ENCODE measurements around the gene SMC4. TPM values are rescaled to one million over a fixed set of nuclear protein-coding genes. Genes with fewer than 3 reads are reported as not detected.

The SMC4 gene
- total and polyA plus RNA-seq, 10 of the 15 experiments (the other 5 are each of a cell fraction or from before 2014, with no cell fraction given): 75.6 to 288 (median 136) TPM

DNA sequence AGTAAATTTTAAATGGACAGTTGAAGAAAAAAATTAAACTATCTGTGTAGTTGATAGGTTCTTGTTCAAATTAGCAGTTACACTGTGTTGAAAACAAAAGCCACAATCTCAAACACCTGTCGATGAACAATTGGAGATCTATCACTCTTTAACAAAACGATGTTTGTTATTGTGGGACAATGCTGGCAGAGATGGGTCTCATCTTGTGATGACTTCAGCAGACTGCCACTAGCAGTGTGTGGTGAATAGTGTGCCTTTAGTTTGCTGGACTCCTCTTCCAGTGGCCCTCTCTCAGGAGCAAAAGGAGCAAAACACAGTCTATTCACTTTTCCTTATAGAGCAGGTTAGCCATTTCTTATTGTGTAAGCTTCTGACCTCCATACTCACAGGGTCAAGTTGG lies 64.9 kb downstream of the SMC4 start:
- Histone ChIP-seq H3K36me3 (ENCODE audit: control insufficient read depth in 2 of 2, insufficient read depth in 2 of 2, low read length in 1 of 2) (no peaks in the 10 kb centered on the region), H3K4me3 (no peak overlapping the region), H3K9ac (ENCODE audit: control insufficient read depth, insufficient read depth, low read length) (no peak overlapping the region), H3K4me2 (ENCODE audit: control insufficient read depth, insufficient read depth) (no peak overlapping the region), H4K20me1 (ENCODE audit: control insufficient read depth, insufficient read depth) (no peaks in the 10 kb centered on the region), H3K27me3 (replicated peaks in 1 of 2; ENCODE audit: control insufficient read depth in 2 of 2, insufficient read depth in 2 of 2, low read length in 1 of 2) (no peaks in the 10 kb centered on the region; a peak in 1 of 4 replicates), H3K9me3 (replicated peaks; ENCODE audit: control insufficient read depth, insufficient read depth, low read length) (no peaks in the 10 kb centered on the region; the same call in 2 of the 3 replicates), H3K4me1 (ENCODE audit: control insufficient read depth, insufficient read depth, low read length) (no peaks in the 10 kb centered on the region), H2AFZ (ENCODE audit: control insufficient read depth, low read depth, low read length) (no peak overlapping the region), H3K79me2 (ENCODE audit: control insufficient read depth, insufficient read depth, low read length) (no peaks in the 10 kb centered on the region), H3K27ac (ENCODE audit: control insufficient read depth, insufficient read depth) (no peak overlapping the region)
- FAIRE-seq (no peak), ATAC-seq (no peak), DNase-seq (ENCODE audit: low read depth, low spot score) (no peak)
- BruUV-seq (replicated peaks): no TSS peak
- ChIA-PET RAD21 (ENCODE audit: unreplicated experiment) (no interaction called here), SMC1A (ENCODE audit: uncharacterized antibody, unreplicated experiment) (interaction anchor here (0.7 to 1.4 kb wide), 2 partner anchors 14 to 55 kb away, joined by 3 to 5 read pairs; no protein-coding TSS in a partner anchor), POLR2A (no interaction called here), CTCF (interaction anchor here (1.0 kb wide), 2 partner anchors 32 to 78 kb away, joined by 3 read pairs; no protein-coding TSS in a partner anchor)
- intact Hi-C loops (cut with micrococcal nuclease; ENCODE audit: unreplicated experiment) (no loop called here), in situ Hi-C loops (cut with MboI) (no loop called here)
- WGBS (ENCODE audit: insufficient coverage, insufficient replicate concordance, low lambda C conversion rate, missing lambda C conversion rate): 41% methylated on average over 2 of the region's 2 CpGs
- no peak for TF ChIP-seq TBL1XR1 (IDR thresholded peaks at IDR 0.05; ENCODE audit: low read depth, low read length)
- TF ChIP-seq RAD21 (IDR thresholded peaks at IDR 0.05; ENCODE audit: insufficient read depth, low read depth, low read length): no peak
- TF ChIP-seq CBX5 (IDR thresholded peaks at IDR 0.05; ENCODE audit: low read depth): no peak
- no peak for TF ChIP-seq HDGF (IDR thresholded peaks at IDR 0.05)
- TF ChIP-seq BHLHE40 (IDR thresholded peaks at IDR 0.05; ENCODE audit: borderline replicate concordance in 1 of 2, low read depth in 2 of 2, low read length in 1 of 2): no peak
- TF ChIP-seq, protein P1, sequence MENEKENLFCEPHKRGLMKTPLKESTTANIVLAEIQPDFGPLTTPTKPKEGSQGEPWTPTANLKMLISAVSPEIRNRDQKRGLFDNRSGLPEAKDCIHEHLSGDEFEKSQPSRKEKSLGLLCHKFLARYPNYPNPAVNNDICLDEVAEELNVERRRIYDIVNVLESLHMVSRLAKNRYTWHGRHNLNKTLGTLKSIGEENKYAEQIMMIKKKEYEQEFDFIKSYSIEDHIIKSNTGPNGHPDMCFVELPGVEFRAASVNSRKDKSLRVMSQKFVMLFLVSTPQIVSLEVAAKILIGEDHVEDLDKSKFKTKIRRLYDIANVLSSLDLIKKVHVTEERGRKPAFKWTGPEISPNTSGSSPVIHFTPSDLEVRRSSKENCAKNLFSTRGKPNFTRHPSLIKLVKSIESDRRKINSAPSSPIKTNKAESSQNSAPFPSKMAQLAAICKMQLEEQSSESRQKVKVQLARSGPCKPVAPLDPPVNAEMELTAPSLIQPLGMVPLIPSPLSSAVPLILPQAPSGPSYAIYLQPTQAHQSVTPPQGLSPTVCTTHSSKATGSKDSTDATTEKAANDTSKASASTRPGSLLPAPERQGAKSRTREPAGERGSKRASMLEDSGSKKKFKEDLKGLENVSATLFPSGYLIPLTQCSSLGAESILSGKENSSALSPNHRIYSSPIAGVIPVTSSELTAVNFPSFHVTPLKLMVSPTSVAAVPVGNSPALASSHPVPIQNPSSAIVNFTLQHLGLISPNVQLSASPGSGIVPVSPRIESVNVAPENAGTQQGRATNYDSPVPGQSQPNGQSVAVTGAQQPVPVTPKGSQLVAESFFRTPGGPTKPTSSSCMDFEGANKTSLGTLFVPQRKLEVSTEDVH (IDR thresholded peaks at IDR 0.05; ENCODE audit: low read depth, partially characterized antibody): no peak
- TF ChIP-seq, protein P2, sequence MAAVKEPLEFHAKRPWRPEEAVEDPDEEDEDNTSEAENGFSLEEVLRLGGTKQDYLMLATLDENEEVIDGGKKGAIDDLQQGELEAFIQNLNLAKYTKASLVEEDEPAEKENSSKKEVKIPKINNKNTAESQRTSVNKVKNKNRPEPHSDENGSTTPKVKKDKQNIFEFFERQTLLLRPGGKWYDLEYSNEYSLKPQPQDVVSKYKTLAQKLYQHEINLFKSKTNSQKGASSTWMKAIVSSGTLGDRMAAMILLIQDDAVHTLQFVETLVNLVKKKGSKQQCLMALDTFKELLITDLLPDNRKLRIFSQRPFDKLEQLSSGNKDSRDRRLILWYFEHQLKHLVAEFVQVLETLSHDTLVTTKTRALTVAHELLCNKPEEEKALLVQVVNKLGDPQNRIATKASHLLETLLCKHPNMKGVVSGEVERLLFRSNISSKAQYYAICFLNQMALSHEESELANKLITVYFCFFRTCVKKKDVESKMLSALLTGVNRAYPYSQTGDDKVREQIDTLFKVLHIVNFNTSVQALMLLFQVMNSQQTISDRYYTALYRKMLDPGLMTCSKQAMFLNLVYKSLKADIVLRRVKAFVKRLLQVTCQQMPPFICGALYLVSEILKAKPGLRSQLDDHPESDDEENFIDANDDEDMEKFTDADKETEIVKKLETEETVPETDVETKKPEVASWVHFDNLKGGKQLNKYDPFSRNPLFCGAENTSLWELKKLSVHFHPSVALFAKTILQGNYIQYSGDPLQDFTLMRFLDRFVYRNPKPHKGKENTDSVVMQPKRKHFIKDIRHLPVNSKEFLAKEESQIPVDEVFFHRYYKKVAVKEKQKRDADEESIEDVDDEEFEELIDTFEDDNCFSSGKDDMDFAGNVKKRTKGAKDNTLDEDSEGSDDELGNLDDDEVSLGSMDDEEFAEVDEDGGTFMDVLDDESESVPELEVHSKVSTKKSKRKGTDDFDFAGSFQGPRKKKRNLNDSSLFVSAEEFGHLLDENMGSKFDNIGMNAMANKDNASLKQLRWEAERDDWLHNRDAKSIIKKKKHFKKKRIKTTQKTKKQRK (IDR thresholded peaks at IDR 0.05; ENCODE audit: low read depth, low read length): no peak
- TF ChIP-seq, protein P3, sequence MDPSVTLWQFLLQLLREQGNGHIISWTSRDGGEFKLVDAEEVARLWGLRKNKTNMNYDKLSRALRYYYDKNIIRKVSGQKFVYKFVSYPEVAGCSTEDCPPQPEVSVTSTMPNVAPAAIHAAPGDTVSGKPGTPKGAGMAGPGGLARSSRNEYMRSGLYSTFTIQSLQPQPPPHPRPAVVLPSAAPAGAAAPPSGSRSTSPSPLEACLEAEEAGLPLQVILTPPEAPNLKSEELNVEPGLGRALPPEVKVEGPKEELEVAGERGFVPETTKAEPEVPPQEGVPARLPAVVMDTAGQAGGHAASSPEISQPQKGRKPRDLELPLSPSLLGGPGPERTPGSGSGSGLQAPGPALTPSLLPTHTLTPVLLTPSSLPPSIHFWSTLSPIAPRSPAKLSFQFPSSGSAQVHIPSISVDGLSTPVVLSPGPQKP (IDR thresholded peaks at IDR 0.05; ENCODE audit: low read depth, low read length): no peak
- no peak for TF ChIP-seq NR2F1 (conservative IDR thresholded peaks at IDR 0.05)
- TF ChIP-seq EZH2 (IDR thresholded peaks at IDR 0.05; ENCODE audit: borderline replicate concordance, control insufficient read depth, low read depth, low read length): no peak
- no peak for TF ChIP-seq HDAC2 (IDR thresholded peaks at IDR 0.05)
- no peak for TF ChIP-seq KLF5 (IDR thresholded peaks at IDR 0.05; ENCODE audit: partially characterized antibody)
- no peak for TF ChIP-seq SIN3A (IDR thresholded peaks at IDR 0.05; ENCODE audit: low read depth, low read length)
- no peak for TF ChIP-seq POLR2AphosphoS5 (IDR thresholded peaks at IDR 0.05; ENCODE audit: low read length)
- TF ChIP-seq, protein P4, sequence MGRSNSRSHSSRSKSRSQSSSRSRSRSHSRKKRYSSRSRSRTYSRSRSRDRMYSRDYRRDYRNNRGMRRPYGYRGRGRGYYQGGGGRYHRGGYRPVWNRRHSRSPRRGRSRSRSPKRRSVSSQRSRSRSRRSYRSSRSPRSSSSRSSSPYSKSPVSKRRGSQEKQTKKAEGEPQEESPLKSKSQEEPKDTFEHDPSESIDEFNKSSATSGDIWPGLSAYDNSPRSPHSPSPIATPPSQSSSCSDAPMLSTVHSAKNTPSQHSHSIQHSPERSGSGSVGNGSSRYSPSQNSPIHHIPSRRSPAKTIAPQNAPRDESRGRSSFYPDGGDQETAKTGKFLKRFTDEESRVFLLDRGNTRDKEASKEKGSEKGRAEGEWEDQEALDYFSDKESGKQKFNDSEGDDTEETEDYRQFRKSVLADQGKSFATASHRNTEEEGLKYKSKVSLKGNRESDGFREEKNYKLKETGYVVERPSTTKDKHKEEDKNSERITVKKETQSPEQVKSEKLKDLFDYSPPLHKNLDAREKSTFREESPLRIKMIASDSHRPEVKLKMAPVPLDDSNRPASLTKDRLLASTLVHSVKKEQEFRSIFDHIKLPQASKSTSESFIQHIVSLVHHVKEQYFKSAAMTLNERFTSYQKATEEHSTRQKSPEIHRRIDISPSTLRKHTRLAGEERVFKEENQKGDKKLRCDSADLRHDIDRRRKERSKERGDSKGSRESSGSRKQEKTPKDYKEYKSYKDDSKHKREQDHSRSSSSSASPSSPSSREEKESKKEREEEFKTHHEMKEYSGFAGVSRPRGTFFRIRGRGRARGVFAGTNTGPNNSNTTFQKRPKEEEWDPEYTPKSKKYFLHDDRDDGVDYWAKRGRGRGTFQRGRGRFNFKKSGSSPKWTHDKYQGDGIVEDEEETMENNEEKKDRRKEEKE (IDR thresholded peaks at IDR 0.05): no peak

All from GM12878 (cell line).